Subcutaneous adipose tissue (tissue), 4 donors: ENCODE data around the gene NRCAM. TPM values are rescaled to one million over a fixed set of nuclear protein-coding genes. Genes with fewer than 3 reads are reported as not detected.

Source experiments
- CTCF ChIP-seq: fragments of 450-650 bp; IDR thresholded peaks from one replicate; pipeline ENCODE4 v1.5.1; 2016; ENCODE audit warnings: low read depth, mild to moderate bottlenecking, control low read depth, antibody characterized with exemption, moderate library complexity
- total RNA-seq, 4 donors: library from RNA; depleted of rRNA; stranded (reverse); fragments of >200 nt; gene quantifications; one replicate each; pipeline ENCODE4 v1.1.0, GENCODE V29; 2016

Gene NRCAM
- total RNA-seq, 4 donors from 2014 or later: 21.1 to 74.4 (median 49.3) TPM

- no peak for TF ChIP-seq CTCF
These were observed 229.4 kb downstream of the NRCAM start for GRCh38 chr7:108226816-108227299.

GRCh38 chr7:108225531-108226181 is 230.6 kb downstream of the NRCAM start:
- no peak for TF ChIP-seq CTCF

- TF ChIP-seq CTCF: no peak
These were observed 231.8 kb downstream of the NRCAM start for GRCh38 chr7:108224387-108224786.

GRCh38 chr7:108222236-108222892 is 233.9 kb downstream of the NRCAM start:
- no peak for TF ChIP-seq CTCF

GRCh38 chr7:108211382-108212201 is 244.6 kb downstream of the NRCAM start:
- no peak for TF ChIP-seq CTCF

- TF ChIP-seq CTCF: no peak
These were observed 245.4 kb downstream of the NRCAM start for GRCh38 chr7:108210796-108211195.

GRCh38 chr7:108205311-108205710 is 250.9 kb downstream of the NRCAM start:
- TF ChIP-seq CTCF: no peak
